Effector CD4-positive, alpha-beta T cell (primary cell): ENCODE measurements around the gene OR10A2. TPM values are rescaled to one million over a fixed set of nuclear protein-coding genes. Genes with fewer than 3 reads are reported as not detected.
"Not testable (repeated sequence)": the region's sequence is repeated elsewhere in the genome, so short reads cannot be mapped to it uniquely, and the experiment has no call there.

Source experiments
- DNase-seq: peaks from one replicate; pipeline ENCODE4 v3.0.0-alpha.2; 2020
- total RNA-seq: gene quantifications from one replicate; lab custom pipeline; 2026; lab: John Stamatoyannopoulos, UW

The OR10A2 gene, protein sequence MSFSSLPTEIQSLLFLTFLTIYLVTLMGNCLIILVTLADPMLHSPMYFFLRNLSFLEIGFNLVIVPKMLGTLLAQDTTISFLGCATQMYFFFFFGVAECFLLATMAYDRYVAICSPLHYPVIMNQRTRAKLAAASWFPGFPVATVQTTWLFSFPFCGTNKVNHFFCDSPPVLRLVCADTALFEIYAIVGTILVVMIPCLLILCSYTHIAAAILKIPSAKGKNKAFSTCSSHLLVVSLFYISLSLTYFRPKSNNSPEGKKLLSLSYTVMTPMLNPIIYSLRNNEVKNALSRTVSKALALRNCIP
- not detected for total RNA-seq

DNA sequence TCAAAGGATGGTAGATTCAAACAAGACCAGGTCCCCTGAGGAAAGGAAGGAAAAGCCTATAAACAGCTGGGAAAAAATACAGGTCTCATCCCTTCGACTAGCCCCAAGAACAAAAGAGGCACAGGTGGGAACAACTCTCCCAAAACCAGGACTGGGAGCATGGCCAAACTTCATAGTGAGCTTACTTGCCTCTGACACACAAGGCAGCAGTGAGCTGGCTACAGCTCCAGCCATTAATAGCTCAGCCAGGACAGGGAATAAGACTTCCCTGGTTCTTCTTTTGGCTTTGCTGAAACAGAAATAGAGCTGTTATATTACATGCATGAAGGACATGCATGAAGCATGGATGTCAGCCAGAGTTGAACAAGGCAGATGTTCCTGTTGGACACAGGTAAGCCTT, at the start of gene OR10A2:
Gene OR10A2 (plus strand): TSS at position 97 of the 400 bp plus-strand sequence. CDS start 6,698 bp downstream, outside the sequence.
- no peak for DNase-seq

DNA sequence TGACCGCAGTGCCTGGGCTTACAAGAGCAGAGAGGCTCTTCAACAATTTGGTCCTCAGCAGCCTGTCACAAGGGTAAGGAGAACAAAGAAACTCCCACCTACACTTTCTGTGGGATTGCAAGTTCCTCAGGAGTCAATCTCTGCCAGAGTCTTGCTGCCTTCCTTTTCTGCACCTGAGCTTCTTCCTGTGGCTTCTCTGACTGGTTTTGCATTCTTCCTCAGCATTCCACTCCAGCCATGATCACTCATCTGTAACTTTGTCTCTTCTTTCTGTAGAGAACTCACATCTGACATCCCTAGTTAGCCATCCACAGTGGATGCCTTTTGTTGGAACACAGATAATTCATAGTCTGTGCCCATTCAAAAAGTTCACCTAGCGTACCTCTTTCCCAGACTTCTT, 49.2 kb upstream of the OR10A2 start:
- no peak for DNase-seq

DNA sequence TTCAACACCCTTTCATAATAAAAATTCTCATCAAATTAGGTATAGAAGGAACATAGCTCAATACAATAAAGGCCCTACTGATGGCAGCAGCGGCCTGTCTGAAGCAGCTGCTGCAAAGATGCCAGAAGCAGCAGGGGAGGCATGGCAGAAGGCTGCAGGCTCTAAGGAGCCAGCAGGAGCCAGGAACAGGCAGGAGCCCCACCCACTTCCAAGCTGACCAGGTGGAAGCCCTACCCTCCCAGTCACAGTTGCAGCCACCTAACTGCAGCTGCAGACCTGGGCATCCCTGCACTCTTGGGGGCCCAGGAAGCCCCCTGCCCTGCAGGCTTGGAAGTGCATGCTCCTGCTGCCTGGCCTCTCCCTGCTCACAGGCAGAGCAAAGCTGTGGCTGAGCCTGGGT, 45.2 kb upstream of the OR10A2 start:
- DNase-seq = no peak

DNA sequence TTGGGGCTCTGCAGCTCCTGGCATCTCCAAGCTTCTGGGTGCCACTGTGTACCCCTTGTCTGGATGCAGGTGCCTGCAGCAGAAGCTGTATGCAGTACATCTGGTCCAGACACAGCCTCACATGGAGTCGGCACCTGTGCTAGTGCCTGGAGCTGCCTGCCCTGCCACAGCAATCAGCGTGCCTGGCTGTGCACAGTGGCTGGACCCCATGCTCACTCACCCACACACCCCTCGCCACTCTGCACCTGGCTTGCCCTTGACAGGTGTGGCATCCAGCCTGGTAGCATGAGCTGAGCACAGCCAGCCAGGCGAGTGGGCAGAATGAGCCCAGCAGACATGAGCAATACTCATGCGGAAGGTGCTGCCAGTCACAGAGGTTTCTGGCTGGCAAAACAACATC, 43.9 kb upstream of the OR10A2 start:
- no peak for DNase-seq

DNA sequence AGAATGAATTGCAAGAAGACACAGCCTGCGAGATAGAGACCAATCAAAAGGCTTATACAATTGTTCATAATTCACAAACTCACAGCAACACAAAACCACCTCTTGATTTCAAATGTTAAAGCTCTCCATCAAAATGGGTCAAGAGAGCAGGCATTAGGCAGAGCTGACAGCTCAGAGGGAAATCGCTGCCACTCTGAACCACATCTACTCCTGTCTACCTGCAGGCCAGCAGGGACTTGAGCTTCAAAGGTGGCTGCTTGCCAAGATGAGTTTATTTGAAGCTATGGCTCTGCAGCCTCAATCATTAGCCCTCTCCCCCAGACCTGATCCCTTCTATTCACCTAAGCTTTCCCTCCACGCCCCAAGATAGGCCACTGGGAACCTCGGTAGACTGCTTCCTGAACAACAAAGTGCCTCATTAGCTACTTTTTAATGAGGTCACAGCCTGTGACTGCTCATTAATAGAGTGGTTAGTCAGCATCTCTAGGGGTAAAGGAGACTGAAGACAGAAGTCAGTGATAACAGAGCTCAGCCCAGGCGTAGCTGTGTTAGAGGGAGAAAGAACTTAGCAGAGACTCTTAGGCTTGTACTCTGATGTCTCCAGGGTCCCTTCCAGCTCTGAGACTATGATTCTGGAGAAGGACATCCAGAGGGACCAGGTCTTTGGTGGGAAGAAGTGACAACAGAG, 38.6 kb upstream of the OR10A2 start:
- no peak for DNase-seq

DNA sequence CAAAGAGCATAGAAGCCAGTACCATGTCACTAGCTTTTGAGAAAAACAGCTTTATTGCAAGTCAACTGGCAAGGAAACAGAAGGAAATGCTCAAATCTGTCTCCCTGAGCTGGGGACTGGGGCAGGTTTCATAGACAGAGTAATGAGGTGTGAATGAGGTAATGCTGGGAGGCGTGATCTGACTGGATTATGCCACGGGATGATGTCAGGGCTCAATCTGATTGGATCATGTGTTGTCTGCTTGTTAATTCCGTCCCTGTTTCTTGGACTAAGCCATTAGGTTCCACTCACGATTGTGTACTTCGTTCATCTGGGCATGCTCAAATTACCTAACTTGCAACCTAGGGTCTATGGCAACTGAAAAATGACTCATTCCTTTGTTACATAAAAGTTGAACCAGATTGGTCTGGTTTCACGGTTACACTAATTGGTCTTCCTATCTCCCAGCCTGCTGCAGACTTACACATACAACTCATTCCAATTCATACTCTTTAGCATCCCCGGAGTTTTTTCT, 37.6 kb upstream of the OR10A2 start:
- no peak for DNase-seq

DNA sequence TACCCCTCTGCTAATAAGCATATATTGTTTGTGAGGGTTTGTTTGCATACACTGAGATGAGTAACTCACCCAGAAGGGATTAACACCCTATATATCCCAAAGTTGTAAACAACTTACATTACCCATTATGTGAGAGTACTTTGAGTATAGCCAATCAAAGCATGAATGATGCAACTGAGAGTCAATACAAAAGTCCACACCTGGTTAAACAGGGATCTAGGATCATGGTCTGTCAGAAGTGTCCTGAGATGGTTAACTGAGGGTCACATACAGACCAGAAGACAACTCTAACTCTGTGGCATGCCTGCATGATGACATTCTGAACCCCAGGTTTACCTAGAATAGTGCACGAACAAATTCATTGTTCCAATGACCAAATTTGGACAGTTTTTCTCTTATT, 34.8 kb upstream of the OR10A2 start:
- no peak for DNase-seq

DNA sequence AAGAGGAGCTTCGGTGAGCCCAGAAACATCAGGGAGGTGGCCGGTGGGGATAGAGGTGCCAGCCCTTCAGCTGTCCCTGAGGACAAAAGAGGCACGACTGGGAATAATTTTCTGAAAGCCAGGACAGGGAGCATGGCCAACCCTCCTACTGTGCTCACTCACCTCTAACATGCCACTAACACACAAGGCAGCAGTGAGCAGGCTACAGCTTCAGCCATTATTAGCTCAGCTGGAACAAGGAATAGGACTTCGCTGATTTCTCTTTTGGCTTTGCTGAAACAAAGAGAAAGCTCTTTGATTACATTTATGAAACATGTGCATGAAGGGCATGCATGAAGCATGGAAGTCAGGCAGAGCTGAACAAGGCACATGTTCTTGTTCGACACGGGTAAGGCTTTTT, 29.5 kb upstream of the OR10A2 start:
- no peak for DNase-seq

DNA sequence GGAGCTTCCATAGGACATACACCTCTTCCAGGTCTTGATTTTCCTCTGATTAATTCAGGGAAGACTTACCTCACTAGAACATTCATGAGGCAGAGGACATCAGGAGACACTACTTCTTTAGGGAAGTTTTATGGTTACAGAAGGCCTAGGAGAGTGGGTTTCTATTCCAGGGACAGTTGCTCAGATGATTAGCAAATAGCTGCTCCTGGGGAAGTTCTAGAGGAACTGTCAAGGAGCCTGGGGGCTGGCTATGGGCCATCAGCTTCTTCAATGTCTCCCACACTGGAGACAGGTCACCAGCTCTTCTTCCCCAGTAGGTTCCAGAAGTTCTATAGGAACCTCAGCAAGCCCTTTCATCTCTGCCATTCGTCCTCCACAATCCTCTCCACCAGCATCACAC, 28.8 kb upstream of the OR10A2 start:
- DNase-seq = no peak

DNA sequence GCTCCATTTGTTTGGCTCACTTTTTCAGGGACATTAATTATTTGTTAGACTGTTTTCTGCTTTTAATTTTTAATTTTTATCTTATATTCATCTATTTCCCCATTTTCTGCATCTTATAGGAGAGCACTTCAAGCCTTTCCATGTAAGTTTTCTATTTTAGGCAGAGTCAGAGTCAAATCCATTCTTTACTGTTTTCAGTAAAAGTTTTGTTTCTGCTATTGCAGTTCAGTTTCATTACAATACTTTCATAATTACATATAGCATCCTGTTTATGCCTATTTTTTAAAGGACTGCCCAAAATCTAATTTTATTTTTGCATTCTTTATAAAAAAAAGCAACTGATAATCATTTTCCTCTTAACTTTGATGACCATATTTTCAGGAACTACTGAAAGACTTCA, 21.2 kb upstream of the OR10A2 start:
- no peak for DNase-seq

DNA sequence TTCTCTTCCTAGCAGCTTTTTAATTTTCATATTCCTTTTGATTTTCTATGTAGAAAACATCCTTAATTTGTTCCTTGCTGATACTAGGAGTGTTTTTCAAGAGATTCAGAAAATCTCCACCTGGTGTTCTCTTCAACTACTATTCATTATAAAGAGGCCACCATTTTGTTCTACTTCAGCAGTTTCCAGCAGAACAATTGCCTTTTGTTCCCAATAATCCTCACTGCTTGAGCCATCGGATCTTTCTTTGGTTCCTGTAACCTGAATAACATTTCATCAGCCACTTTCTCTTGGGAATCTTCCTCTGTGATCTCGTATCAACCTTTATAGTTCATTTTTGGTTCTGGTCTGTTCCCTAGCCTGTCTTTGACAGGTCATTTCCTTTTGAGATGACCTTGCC, 19.2 kb upstream of the OR10A2 start:
- no peak for DNase-seq

DNA sequence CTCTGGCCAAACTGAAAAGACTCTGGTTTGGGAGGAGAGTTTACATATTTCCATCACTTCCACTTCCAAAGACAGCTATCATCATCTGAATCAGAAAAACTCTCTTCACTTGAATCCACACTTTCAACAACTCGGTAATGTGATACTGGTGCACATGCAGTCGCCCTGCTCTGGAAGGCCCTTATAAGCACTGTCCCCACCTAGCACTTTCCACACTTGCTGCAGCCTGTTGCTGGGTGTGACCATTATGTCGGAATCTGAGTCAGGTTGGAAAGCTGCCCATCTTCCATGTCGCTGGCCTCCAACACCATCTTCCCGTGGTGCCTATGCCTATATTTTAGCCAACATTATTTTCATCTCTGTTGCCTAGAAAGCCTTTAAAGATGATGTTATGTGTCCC, 18.5 kb upstream of the OR10A2 start:
- no peak for DNase-seq

DNA sequence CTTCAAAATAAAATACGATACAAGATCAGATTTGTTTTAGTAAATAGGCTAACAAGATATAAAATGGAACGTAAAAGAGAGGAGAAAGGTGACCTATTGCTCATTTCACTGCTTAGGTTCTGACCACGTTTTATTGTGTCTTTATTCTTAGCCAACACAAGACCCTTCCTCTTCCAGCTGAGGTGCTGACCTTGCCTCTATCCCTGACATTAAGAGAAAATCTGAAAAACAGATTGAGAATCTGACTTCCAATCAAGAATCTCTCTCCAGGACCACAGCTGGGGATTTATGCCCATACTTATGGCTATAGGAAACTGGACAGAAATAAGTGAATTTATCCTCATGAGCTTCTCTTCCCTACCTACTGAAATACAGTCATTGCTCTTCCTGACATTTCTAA, 17.5 kb upstream of the OR10A2 start, which contains the start of gene OR10A5:
Gene OR10A5 (plus strand): TSS at position 301 of the 400 bp plus-strand sequence. CDS start 0 bp downstream, at position 301.
- DNase-seq = no peak

DNA sequence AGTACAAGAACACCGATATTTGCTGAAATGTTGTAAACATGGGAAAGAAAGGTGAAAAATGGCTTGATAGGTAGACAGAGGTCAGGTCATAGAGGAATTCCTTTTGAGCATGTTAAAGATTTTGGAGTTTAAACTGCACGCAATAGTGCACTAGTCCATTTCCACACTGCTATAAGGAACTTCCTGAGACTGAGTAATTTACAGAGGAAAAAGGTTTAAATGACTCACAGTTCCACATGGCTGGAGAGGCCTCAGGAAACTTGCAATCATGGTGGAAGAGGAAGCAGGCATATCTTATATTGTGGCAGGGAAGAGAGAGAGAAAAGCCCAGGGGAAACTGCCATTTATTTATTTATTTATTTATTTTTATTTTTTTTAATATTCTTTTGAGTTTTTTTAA, 12.3 kb upstream of the OR10A2 start:
- DNase-seq = no peak

DNA sequence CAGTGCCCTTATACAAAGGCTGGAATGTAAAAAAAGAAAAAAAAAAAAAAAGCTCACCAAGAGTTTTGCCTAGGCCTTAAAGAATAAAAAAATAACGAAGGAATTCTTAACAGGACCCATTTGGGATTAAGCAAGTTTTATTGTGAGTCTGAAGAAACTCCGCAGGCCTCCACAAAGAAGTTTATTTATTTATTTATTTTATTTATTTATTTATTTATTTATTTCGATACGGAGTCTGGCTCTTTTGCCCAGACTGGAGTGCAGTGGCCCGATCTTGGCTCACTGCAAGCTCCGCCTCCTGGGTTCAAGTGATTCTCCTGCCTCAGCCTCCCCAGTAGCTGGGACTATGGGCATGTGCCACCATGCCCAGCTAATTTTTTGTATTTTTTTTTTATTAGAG, 8.1 kb upstream of the OR10A2 start:
- DNase-seq = not testable (repeated sequence)

DNA sequence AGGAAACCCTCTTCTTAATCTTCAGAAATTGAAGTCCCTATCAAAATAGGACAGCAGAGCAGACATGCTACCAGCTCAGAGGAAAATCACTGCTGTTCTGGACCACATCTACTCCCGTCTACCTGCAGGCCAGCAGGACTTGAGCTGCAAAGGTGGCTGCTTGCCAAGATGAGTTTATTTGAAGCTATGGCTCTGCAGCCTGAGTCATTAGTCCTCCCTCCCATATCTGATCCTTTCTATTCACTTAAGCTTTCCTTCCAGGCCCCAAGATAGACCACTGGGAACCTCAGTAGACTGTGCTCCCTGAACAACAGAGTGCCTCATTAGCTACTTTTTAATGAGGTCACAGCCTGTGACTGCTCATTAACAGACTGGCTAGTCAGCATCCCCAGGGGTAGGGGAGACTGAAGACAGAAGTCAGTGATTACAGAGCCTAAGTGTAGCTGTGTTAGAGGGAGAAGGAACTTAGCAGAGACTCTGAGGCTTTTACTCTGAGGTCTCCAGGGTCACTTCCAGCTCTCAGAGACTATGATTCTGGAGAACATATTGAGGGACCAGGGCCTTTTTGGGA, 6.8 kb upstream of the OR10A2 start:
- no peak for DNase-seq

DNA sequence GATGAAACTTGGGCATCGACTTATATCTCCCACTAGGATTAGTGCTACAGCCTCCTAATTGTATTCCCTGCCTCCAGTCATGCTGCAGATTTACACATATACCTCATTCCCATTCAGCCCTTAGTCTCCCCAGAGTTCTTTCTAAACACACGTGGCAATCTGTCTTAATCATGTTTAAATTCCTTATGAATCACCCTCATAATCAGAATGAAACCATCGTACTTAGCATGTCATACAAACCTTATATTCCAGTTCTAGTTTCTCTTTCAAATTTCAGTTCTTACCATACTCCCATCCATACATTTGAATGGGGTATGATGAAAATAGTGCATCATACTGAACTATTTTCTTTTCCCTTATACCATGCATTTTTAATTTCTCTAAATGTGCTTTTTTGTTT, 6.0 kb upstream of the OR10A2 start:
- no peak for DNase-seq

DNA sequence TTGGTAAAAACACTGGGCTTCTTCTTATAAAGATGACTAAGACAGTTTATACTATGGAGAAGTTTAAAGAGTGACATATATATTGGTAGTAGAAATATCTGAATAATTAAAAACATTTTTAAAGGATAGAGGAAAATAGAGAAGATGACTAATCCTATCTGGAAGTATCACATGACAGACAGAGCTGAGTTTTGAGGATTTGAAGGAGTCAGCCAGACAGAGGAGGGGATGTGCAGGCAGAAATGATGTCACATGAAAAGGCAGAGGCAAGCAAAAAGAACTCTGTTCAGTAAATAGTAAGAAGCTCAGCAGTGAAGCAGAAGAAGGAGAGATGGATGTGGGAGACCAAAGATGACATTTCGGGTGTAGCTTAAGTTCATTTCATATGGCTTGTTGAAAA, 1.6 kb downstream of the OR10A2 start:
- no peak for DNase-seq

DNA sequence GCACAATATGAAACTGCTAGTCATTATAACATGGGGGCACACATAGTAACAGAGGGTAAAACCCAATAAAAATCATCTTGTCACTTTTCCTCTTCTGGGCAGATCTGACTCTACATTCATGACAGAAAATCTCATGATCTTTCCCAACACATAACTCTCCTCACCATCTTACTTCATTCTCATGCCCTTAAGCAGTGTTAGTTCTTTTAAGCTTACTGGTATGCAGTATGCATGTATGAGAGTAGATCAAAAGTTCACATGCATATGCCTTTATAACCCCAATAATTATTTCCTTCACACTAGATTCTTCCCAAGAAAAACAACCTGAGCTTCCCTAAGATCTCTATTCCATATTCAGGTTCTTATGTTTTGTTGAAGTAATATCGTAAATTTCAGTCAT, 8.4 kb downstream of the OR10A2 start:
- no peak for DNase-seq

DNA sequence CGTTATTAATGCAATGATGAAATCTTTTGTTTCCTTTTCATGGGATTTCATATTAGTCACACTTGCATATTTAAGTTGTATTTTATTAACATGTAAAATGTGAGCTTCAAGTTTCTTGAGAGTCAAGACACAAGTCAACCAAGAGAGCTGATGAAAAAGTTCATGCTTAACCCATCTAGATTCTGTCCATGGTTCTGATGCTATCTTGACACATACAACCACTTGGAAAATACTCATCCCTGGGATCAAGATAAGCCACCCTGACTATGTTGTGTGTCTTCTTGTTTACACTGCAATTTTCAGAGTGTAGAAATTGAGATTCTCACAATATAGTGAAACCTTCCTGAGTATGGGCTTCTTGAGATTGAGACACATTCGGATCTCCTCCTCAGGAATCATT, 12.9 kb downstream of the OR10A2 start:
- no peak for DNase-seq

DNA sequence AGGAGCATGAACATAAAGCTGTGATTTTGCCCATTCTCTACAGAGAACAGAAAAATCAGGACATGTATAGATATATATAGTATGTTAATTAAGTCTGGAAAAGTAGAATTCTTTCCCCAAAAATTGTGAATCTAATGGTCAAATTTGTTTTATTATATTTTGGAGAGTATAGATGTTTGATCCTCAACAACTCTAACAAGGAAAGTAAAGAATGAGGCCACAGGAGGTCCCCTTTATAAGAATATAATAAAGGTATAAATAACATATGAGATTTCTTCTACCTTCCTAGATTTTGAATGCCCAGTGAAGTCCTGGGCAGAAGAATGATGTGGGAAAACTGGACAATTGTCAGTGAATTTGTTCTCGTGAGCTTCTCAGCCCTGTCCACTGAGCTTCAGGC, 13.5 kb downstream of the OR10A2 start, which contains the start of gene OR10A4:
Gene OR10A4 (plus strand): TSS at position 301 of the 400 bp plus-strand sequence. CDS start 23 bp downstream, at position 324.
- no peak for DNase-seq

DNA sequence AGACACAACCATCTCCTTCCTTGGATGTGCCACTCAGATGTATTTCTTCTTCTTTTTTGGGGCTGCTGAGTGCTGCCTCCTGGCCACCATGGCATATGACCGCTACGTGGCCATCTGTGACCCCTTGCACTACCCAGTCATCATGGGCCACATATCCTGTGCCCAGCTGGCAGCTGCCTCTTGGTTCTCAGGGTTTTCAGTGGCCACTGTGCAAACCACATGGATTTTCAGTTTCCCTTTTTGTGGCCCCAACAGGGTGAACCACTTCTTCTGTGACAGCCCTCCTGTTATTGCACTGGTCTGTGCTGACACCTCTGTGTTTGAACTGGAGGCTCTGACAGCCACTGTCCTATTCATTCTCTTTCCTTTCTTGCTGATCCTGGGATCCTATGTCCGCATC, 14.1 kb downstream of the OR10A2 start:
- no peak for DNase-seq

DNA sequence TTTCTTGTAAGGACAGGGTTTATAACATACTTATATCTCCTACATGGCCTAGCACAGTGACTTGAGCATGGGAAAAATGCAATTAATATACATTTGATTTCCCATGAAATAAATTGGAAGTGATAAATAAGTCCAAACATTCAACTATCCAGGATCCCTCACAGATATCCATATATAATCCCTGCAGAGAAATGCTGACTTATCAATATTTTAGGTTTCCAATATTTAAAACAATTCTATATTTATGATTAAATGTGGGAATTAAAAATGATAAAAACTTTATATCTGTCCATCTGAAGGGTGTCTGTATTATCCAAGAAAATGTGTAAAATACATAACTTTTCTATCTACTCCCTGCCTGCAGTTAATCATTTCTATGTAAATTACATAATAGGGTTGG, 19.9 kb downstream of the OR10A2 start:
- no peak for DNase-seq

DNA sequence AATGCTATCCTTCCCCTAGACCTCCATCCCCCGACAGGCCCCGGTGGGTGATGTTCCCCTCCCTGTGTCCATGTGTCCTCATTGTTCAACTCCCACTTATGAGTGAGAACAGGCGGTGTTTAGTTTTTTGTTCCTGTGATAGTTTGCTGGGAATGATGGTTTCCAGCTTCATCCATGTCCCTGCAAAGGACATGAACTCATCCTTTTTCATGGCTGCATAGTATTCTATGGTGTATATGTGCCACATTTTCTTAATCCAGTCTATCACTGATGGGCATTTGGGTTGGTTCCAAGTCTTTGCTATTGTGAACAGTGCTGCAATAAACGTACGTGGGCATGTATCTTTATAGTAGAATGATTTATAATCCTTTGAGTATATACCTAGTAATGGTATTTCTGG, 24.9 kb downstream of the OR10A2 start:
- not testable (repeated sequence) for DNase-seq
